Activated CD4-positive, alpha-beta T cell treated with anti-CD3 and anti-CD28 coated beads, Interleukin-2, amount 50 U/mL, for 4 hours (primary cell): ENCODE data around the gene SRXN1.
"Not testable (repeated sequence)": the region's sequence is repeated elsewhere in the genome, so short reads cannot be mapped to it uniquely, and the experiment has no call there.

ENCODE experiments used
- DNase-seq, 2 experiments: peaks; one replicate each; pipeline ENCODE4 v3.0.0-alpha.2; 2020

SRXN1 gene

GRCh38 chr20:653110-653589, at the start of gene SRXN1:
TSS of gene SRXN1 (minus strand) at chr20:653200. CDS start at chr20:653185, 15 bp downstream.
- DNase-seq: peak; percentile 72 to 76

- no peak for DNase-seq
Observed at GRCh38 chr20:701401-702129, 48.6 kb upstream of the SRXN1 start.

- no peak for DNase-seq
Observed at GRCh38 chr20:699811-700338, 46.9 kb upstream of the SRXN1 start.

- no peak for DNase-seq
Observed at GRCh38 chr20:699342-699741, 46.3 kb upstream of the SRXN1 start.

- DNase-seq: no peak
Observed at GRCh38 chr20:698276-698675, 45.3 kb upstream of the SRXN1 start.

- no peak for DNase-seq
Observed at GRCh38 chr20:697826-698225, 44.8 kb upstream of the SRXN1 start.

GRCh38 chr20:695165-695866, 42.3 kb upstream of the SRXN1 start:
- DNase-seq: no peak

GRCh38 chr20:694496-694895, 41.5 kb upstream of the SRXN1 start:
- no peak for DNase-seq

- not testable (repeated sequence) for DNase-seq
Observed at GRCh38 chr20:693786-694185, 40.8 kb upstream of the SRXN1 start.

GRCh38 chr20:692044-692443, 39.0 kb upstream of the SRXN1 start:
- DNase-seq: no peak

GRCh38 chr20:689947-690346, 36.9 kb upstream of the SRXN1 start:
- no peak for DNase-seq

GRCh38 chr20:689348-689747, 36.3 kb upstream of the SRXN1 start:
- no peak for DNase-seq

GRCh38 chr20:688809-689212, 35.8 kb upstream of the SRXN1 start:
- DNase-seq: no peak

GRCh38 chr20:687468-688203, 34.6 kb upstream of the SRXN1 start:
- no peak for DNase-seq

- DNase-seq: no peak
Observed at GRCh38 chr20:684676-685319, 31.8 kb upstream of the SRXN1 start.

- no peak for DNase-seq
Observed at GRCh38 chr20:682123-682522, 29.1 kb upstream of the SRXN1 start.

- DNase-seq: no peak
Observed at GRCh38 chr20:680638-681187, 27.7 kb upstream of the SRXN1 start.

GRCh38 chr20:677957-678356, 25.0 kb upstream of the SRXN1 start:
- DNase-seq: no peak

- DNase-seq: no peak
Observed at GRCh38 chr20:676967-677366, 24.0 kb upstream of the SRXN1 start.

GRCh38 chr20:676315-676937, 23.4 kb upstream of the SRXN1 start:
- DNase-seq: no peak

- peak; percentile 44 to 48 for DNase-seq
Observed at GRCh38 chr20:675453-676314, 22.7 kb upstream of the SRXN1 start, which contains the start of gene SCRT2. TSS of gene SCRT2 (minus strand) at chr20:675802. CDS start at chr20:675601, 201 bp downstream.
